Stimulated activated CD4-positive, alpha-beta T cell treated with anti-CD3 and anti-CD28 coated beads, Interleukin-4, amount 100 ng/mL, for 24 hours (primary cell): Measurements from ENCODE around the gene DIO3.

ENCODE experiments used
- DNase-seq: peaks from one replicate; pipeline ENCODE4 v3.0.0-alpha.2; 2020

DIO3 gene

GRCh38 chr14:101561145-101561896 lies at the start of gene DIO3:
DIO3 (plus strand) TSS chr14:101561495.
- no peak for DNase-seq

- no peak for DNase-seq
Measured at GRCh38 chr14:101511620-101512375, 49.5 kb upstream of the DIO3 start.

- DNase-seq = no peak
Measured at GRCh38 chr14:101512376-101512695, 49.0 kb upstream of the DIO3 start.

GRCh38 chr14:101514136-101514535 lies 47.2 kb upstream of the DIO3 start:
- no peak for DNase-seq

GRCh38 chr14:101516401-101516800 lies 44.9 kb upstream of the DIO3 start:
- DNase-seq = no peak

GRCh38 chr14:101518611-101519473 lies 42.5 kb upstream of the DIO3 start:
- DNase-seq = no peak

GRCh38 chr14:101520621-101521472 lies 40.4 kb upstream of the DIO3 start:
- DNase-seq = no peak

GRCh38 chr14:101521473-101521915 lies 39.8 kb upstream of the DIO3 start:
- no peak for DNase-seq

- no peak for DNase-seq
Measured at GRCh38 chr14:101521978-101522377, 39.3 kb upstream of the DIO3 start.

- no peak for DNase-seq
Measured at GRCh38 chr14:101525640-101526527, 35.4 kb upstream of the DIO3 start.

GRCh38 chr14:101527987-101528386 lies 33.3 kb upstream of the DIO3 start:
- DNase-seq = no peak

- DNase-seq = no peak
Measured at GRCh38 chr14:101529079-101529478, 32.2 kb upstream of the DIO3 start.

GRCh38 chr14:101534198-101534597 lies 27.1 kb upstream of the DIO3 start:
- DNase-seq = no peak

GRCh38 chr14:101535232-101535631 lies 26.1 kb upstream of the DIO3 start:
- DNase-seq = no peak

GRCh38 chr14:101535701-101536207 lies 25.5 kb upstream of the DIO3 start:
- no peak for DNase-seq

GRCh38 chr14:101537286-101537685 lies 24.0 kb upstream of the DIO3 start:
- no peak for DNase-seq

GRCh38 chr14:101538878-101539277 lies 22.4 kb upstream of the DIO3 start:
- no peak for DNase-seq

GRCh38 chr14:101539880-101540279 lies 21.4 kb upstream of the DIO3 start:
- no peak for DNase-seq

GRCh38 chr14:101540481-101541462 lies 20.5 kb upstream of the DIO3 start:
- DNase-seq = no peak

- DNase-seq = no peak
Measured at GRCh38 chr14:101542391-101542790, 18.9 kb upstream of the DIO3 start.
